Body of pancreas (tissue), 4 donors: Measurements from ENCODE around the gene CCDC7.

Experiments
- CTCF ChIP-seq, 7 experiments: fragments of 450-650 bp in 4 of 7; fragments of 200-600 bp in 3 of 7; sonication (generic) in 3 of 7; IDR thresholded peaks; one replicate each; pipeline ENCODE4 v1.5.1; 2016 to 2019; ENCODE audit warnings: antibody characterized with exemption in 7 of 7
- POLR2A ChIP-seq, 3 donors: fragments of 450-650 bp; IDR thresholded peaks; one replicate each; pipeline ENCODE4 v1.6.1; 2016; ENCODE audit warnings: antibody characterized with exemption in 3 of 3, mild to moderate bottlenecking in 2 of 3

- TF ChIP-seq CTCF (IDR thresholded peaks at IDR 0.05) (no peak), POLR2A (IDR thresholded peaks at IDR 0.05) (no peak)
Measured at GRCh38 chr10:32713560-32713959, 267.6 kb downstream of the CCDC7 start.
